Tibial artery (tissue), 4 donors: ENCODE data around the gene SLC9B2.

Experiments used
- DNase-seq, 2 donors: peaks; one replicate each; pipeline ENCODE4 v3.0.0-alpha.2; 2019
- H3K27ac ChIP-seq, 2 donors: fragments of 200-600 bp; sonication (generic) in 1 of 2; 1 replicate in 1 of 2; 2 replicates in 1 of 2; pipeline ENCODE4 v1.5.1; 2018 to 2019; ENCODE audit warnings: mild to moderate bottlenecking in 1 of 2
- H3K27me3 ChIP-seq, 2 donors: fragments of 200-600 bp; sonication (generic) in 1 of 2; one replicate each; pipeline versions ENCODE4 v1.5.1 to v1.6.0; 2016 to 2019
- H3K36me3 ChIP-seq, 3 donors: fragments of 200-600 bp; sonication (generic) in 2 of 3; one replicate each; pipeline ENCODE4 v1.5.1; 2016 to 2019; ENCODE audit warnings: mild to moderate bottlenecking in 2 of 3
- H3K4me1 ChIP-seq, 4 donors: fragments of 200-600 bp; sonication (generic) in 2 of 4; 1 replicate in 3 of 4; 2 replicates in 1 of 4; pipeline ENCODE4 v1.5.1; 2016 to 2019
- H3K4me3 ChIP-seq, 2 donors: fragments of 200-600 bp; sonication (generic) in 1 of 2; 1 replicate in 1 of 2; 2 replicates in 1 of 2; pipeline ENCODE4 v1.5.1; 2018 to 2019; ENCODE audit warnings: mild to moderate bottlenecking in 2 of 2
- H3K9me3 ChIP-seq, 3 donors: fragments of 200-600 bp; sonication (generic) in 1 of 3; one replicate each; pipeline ENCODE4 v1.5.1; 2016 to 2019
- CTCF ChIP-seq, 2 experiments: fragments of 200-600 bp in 1 of 2; fragments of 450-650 bp in 1 of 2; IDR thresholded peaks; one replicate each; pipeline ENCODE4 v1.5.1; 2017 to 2019; ENCODE audit warnings: antibody characterized with exemption in 2 of 2, mild to moderate bottlenecking in 1 of 2, moderate library complexity in 1 of 2
- intact Hi-C: fragments of 100-400 bp; cut with DNase I; formaldehyde crosslinking; loops from one replicate; pipeline ENCODE4 v1.15.0; 2023; ENCODE audit warnings: low total_unique reads

Gene SLC9B2

GRCh38 chr4:103075894-103076746, 441 bp downstream of the SLC9B2 start:
- peak; percentile 64 to 79 for DNase-seq
- H3K27ac ChIP-seq, result peak overlapping the region; percentile 87 to 93
- intact Hi-C loops, result no loop called here
- TF ChIP-seq CTCF (IDR thresholded peaks at IDR 0.05), result no peak
- no peaks in the 10 kb centered on the region for H3K27me3 ChIP-seq
- H3K4me3 ChIP-seq, result peak overlapping the region; percentile 69 to 93
- H3K9me3 ChIP-seq, result no peaks in the 10 kb centered on the region
- peaks cover under 1 to 9% (median 7%) of the 10 kb centered on the region in 3 donors for H3K36me3 ChIP-seq
- peaks cover 0 to 15% (median 0%) of the 10 kb centered on the region in 4 donors for H3K4me1 ChIP-seq

GRCh38 chr4:103075435-103075893, 1.1 kb downstream of the SLC9B2 start:
- peak overlapping the region; percentile 87 to 93 for H3K27ac ChIP-seq
- TF ChIP-seq CTCF (IDR thresholded peaks at IDR 0.05), result no peak
- DNase-seq, result no peak
- no peaks in the 10 kb centered on the region for H3K27me3 ChIP-seq
- intact Hi-C loops, result no loop called here
- H3K9me3 ChIP-seq, result no peaks in the 10 kb centered on the region
- H3K4me3 ChIP-seq, result peak overlapping the region; percentile 69 to 93
- H3K36me3 ChIP-seq, result peaks cover 0 to 2% (median under 1%) of the 10 kb centered on the region in 3 donors
- peaks cover 0 to 15% (median 0%) of the 10 kb centered on the region in 4 donors for H3K4me1 ChIP-seq

- DNase-seq, result no peak
- H3K27ac ChIP-seq, result peak overlapping the region; percentile 87 to 93
- TF ChIP-seq CTCF (IDR thresholded peaks at IDR 0.05), result no peak
- no peaks in the 10 kb centered on the region for H3K36me3 ChIP-seq
- H3K9me3 ChIP-seq, result no peaks in the 10 kb centered on the region
- peaks cover 0 to 15% (median 0%) of the 10 kb centered on the region in 4 donors for H3K4me1 ChIP-seq
- no peaks in the 10 kb centered on the region for H3K27me3 ChIP-seq
- intact Hi-C loops, result no loop called here
- H3K4me3 ChIP-seq, result peak overlapping the region; percentile 69 to 93
These were observed 1.7 kb downstream of the SLC9B2 start for GRCh38 chr4:103074744-103075434.

- no peak for DNase-seq
- Histone ChIP-seq H3K4me1 (peaks cover 0 to 15% (median 0%) of the 10 kb centered on the region in 4 donors), H3K36me3 (no peaks in the 10 kb centered on the region), H3K27ac (no peak overlapping the region), H3K4me3 (no peak overlapping the region), H3K9me3 (no peaks in the 10 kb centered on the region), H3K27me3 (no peaks in the 10 kb centered on the region)
- intact Hi-C loops, result no loop called here
- TF ChIP-seq CTCF (IDR thresholded peaks at IDR 0.05), result no peak
These were observed 2.6 kb downstream of the SLC9B2 start for GRCh38 chr4:103073792-103074438.

- DNase-seq, result no peak
- Histone ChIP-seq H3K27ac (no peak overlapping the region), H3K4me3 (no peak overlapping the region), H3K4me1 (no peaks in the 10 kb centered on the region), H3K9me3 (no peaks in the 10 kb centered on the region), H3K36me3 (peaks cover 0 to 20% (median 6%) of the 10 kb centered on the region in 3 donors), H3K27me3 (no peaks in the 10 kb centered on the region)
- TF ChIP-seq CTCF (IDR thresholded peaks at IDR 0.05), result no peak
- intact Hi-C loops, result no loop called here
These were observed 8.6 kb downstream of the SLC9B2 start for GRCh38 chr4:103067841-103068547.
